ENCODE results near the gene LHFPL3. TPM values are rescaled to one million over a fixed set of nuclear protein-coding genes. Genes with fewer than 3 reads are reported as not detected.

The LHFPL3 gene
- total and polyA plus RNA-seq, 2 of the 13 experiments (the other 11 are each of a cell fraction or from before 2014, with no cell fraction given) = not detected

DNA sequence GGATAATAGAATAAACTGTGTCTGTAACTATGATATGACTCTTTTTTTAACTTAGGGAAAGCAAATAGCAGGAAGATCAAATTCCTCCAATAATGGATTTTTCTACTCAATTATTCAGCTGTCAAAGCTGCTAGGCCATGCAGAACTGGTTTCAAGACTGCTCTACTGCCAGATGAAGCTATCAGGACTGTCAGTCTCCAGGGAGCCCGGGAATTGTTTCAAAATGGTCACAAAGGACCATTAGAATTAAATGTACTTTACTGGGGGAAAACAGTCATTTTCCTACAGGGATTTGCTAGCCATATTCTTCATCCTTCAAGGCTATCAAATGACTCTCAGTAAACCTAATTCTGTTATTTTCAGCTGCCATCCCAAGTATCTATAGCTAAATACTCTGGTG lies 276.3 kb downstream of the LHFPL3 start:
- DNase-seq (ENCODE audit: low spot score) (no peak), FAIRE-seq (no peak), ATAC-seq (no peak)
- intact Hi-C loops (cut with micrococcal nuclease; ENCODE audit: unreplicated experiment) (no loop called here), in situ Hi-C loops (cut with HindIII; ENCODE audit: extremely low pct_ligation_motif_present, low pct_unique_long_range_greater_than_20kb) (no loop called here)
- BruUV-seq (replicated peaks) = no TSS peak
- ChIA-PET POLR2A (no interaction called here), CTCF (ENCODE audit: low intra/inter-chr PET ratio, low total read pairs) (no interaction called here)
- 0% methylated on average over 1 of the region's 1 CpG for WGBS (ENCODE audit: low lambda C conversion rate)
- no peak overlapping the region for H3K4me2 ChIP-seq (ENCODE audit: low read depth, low read length)
- no peaks in the 10 kb centered on the region for H4K20me1 ChIP-seq (ENCODE audit: insufficient read depth, low read length)
- no peaks in the 10 kb centered on the region for H3K79me2 ChIP-seq (ENCODE audit: insufficient read depth, low read length)
- H3K27ac ChIP-seq (ENCODE audit: extremely low read length, insufficient read depth, low read length) = no peak overlapping the region
- no peak overlapping the region for H3K9ac ChIP-seq (ENCODE audit: insufficient read depth, low read depth, low read length)
- H3K27me3 ChIP-seq (ENCODE audit: control insufficient read depth in 1 of 2, insufficient read depth in 2 of 2, low read length in 2 of 2) = no peaks in the 10 kb centered on the region
- no peak overlapping the region for H3K4me3 ChIP-seq (replicated peaks in 1 of 3; ENCODE audit: insufficient read depth in 1 of 3, low read depth in 2 of 3, low read length in 3 of 3)
- no peak overlapping the region for H2AFZ ChIP-seq (ENCODE audit: low read length)
- no peaks in the 10 kb centered on the region for H3K9me3 ChIP-seq (ENCODE audit: low read length)
- H3K36me3 ChIP-seq (replicated peaks in 1 of 2; ENCODE audit: control insufficient read depth in 1 of 2, insufficient read depth in 2 of 2, low read length in 2 of 2) = no peaks in the 10 kb centered on the region
- H3K4me1 ChIP-seq (ENCODE audit: insufficient read depth, low read length) = no peaks in the 10 kb centered on the region
- TF ChIP-seq, protein P1, sequence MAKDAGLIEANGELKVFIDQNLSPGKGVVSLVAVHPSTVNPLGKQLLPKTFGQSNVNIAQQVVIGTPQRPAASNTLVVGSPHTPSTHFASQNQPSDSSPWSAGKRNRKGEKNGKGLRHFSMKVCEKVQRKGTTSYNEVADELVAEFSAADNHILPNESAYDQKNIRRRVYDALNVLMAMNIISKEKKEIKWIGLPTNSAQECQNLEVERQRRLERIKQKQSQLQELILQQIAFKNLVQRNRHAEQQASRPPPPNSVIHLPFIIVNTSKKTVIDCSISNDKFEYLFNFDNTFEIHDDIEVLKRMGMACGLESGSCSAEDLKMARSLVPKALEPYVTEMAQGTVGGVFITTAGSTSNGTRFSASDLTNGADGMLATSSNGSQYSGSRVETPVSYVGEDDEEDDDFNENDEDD (CRISPR knock-in tag; IDR thresholded peaks at IDR 0.05; ENCODE audit: borderline replicate concordance) = no peak
- TF ChIP-seq ZNF335 (CRISPR knock-in tag; IDR thresholded peaks at IDR 0.05) (no peak), ZNF296 (CRISPR knock-in tag; conservative IDR thresholded peaks at IDR 0.05) (no peak), XBP1 (CRISPR knock-in tag; IDR thresholded peaks at IDR 0.05) (no peak), ZNF562 (CRISPR knock-in tag; IDR thresholded peaks at IDR 0.05; ENCODE audit: borderline replicate concordance) (no peak), SMARCE1 (IDR thresholded peaks at IDR 0.05; ENCODE audit: borderline replicate concordance) (no peak), NR2C2 (CRISPR knock-in tag; IDR thresholded peaks at IDR 0.05; ENCODE audit: borderline replicate concordance) (no peak), ZNF232 (CRISPR knock-in tag; IDR thresholded peaks at IDR 0.05; ENCODE audit: borderline replicate concordance) (no peak), ZNF256 (CRISPR knock-in tag; conservative IDR thresholded peaks at IDR 0.05) (no peak)
- TF ChIP-seq, protein P2, sequence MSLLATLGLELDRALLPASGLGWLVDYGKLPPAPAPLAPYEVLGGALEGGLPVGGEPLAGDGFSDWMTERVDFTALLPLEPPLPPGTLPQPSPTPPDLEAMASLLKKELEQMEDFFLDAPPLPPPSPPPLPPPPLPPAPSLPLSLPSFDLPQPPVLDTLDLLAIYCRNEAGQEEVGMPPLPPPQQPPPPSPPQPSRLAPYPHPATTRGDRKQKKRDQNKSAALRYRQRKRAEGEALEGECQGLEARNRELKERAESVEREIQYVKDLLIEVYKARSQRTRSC (CRISPR knock-in tag; IDR thresholded peaks at IDR 0.05; ENCODE audit: low read depth) = no peak
- TF ChIP-seq, protein P3, sequence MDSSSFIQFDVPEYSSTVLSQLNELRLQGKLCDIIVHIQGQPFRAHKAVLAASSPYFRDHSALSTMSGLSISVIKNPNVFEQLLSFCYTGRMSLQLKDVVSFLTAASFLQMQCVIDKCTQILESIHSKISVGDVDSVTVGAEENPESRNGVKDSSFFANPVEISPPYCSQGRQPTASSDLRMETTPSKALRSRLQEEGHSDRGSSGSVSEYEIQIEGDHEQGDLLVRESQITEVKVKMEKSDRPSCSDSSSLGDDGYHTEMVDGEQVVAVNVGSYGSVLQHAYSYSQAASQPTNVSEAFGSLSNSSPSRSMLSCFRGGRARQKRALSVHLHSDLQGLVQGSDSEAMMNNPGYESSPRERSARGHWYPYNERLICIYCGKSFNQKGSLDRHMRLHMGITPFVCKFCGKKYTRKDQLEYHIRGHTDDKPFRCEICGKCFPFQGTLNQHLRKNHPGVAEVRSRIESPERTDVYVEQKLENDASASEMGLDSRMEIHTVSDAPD (CRISPR knock-in tag; IDR thresholded peaks at IDR 0.05) = no peak
- TF ChIP-seq, protein P4, sequence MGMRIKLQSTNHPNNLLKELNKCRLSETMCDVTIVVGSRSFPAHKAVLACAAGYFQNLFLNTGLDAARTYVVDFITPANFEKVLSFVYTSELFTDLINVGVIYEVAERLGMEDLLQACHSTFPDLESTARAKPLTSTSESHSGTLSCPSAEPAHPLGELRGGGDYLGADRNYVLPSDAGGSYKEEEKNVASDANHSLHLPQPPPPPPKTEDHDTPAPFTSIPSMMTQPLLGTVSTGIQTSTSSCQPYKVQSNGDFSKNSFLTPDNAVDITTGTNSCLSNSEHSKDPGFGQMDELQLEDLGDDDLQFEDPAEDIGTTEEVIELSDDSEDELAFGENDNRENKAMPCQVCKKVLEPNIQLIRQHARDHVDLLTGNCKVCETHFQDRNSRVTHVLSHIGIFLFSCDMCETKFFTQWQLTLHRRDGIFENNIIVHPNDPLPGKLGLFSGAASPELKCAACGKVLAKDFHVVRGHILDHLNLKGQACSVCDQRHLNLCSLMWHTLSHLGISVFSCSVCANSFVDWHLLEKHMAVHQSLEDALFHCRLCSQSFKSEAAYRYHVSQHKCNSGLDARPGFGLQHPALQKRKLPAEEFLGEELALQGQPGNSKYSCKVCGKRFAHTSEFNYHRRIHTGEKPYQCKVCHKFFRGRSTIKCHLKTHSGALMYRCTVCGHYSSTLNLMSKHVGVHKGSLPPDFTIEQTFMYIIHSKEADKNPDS (CRISPR knock-in tag; IDR thresholded peaks at IDR 0.05) = no peak
